GM18870 (cell line): ENCODE data around the gene XRCC6.
"Not testable (repeated sequence)": the region's sequence is repeated elsewhere in the genome, so short reads cannot be mapped to it uniquely, and the experiment has no call there.

Experiments
- ATAC-seq: cut with Tn5 transposase; IDR thresholded peaks from one replicate; pipeline ENCODE4 v1.9.1; 2021; ENCODE audit warnings: moderate library complexity; ENCODE audit not compliant: unreplicated experiment

Gene XRCC6

GRCh38 chr22:41683052-41683451 is 62.0 kb downstream of the XRCC6 start:
- no peak for ATAC-seq

- no peak for ATAC-seq
Measured at GRCh38 chr22:41683616-41684015, 62.5 kb downstream of the XRCC6 start.

GRCh38 chr22:41684194-41684593 is 63.1 kb downstream of the XRCC6 start:
- no peak for ATAC-seq

GRCh38 chr22:41686890-41687289 is 65.8 kb downstream of the XRCC6 start:
- ATAC-seq = not testable (repeated sequence)

GRCh38 chr22:41687901-41688364 is 66.8 kb downstream of the XRCC6 start:
- no peak for ATAC-seq

- ATAC-seq = peak; percentile 86
Measured at GRCh38 chr22:41688365-41689211, 67.5 kb downstream of the XRCC6 start, which contains the start of gene SNU13. SNU13 (minus strand) TSS chr22:41688867; CDS start chr22:41688796, 71 bp downstream.

- no peak for ATAC-seq
Measured at GRCh38 chr22:41690476-41690875, 69.4 kb downstream of the XRCC6 start.

- ATAC-seq = no peak
Measured at GRCh38 chr22:41695211-41695610, 74.1 kb downstream of the XRCC6 start.

GRCh38 chr22:41696703-41697102 is 75.6 kb downstream of the XRCC6 start:
- ATAC-seq = no peak

- ATAC-seq = no peak
Measured at GRCh38 chr22:41697126-41697775, 76.2 kb downstream of the XRCC6 start.

- no peak for ATAC-seq
Measured at GRCh38 chr22:41699264-41700107, 78.4 kb downstream of the XRCC6 start, which contains the start of gene MEI1. MEI1 (plus strand) TSS chr22:41699503; CDS start chr22:41699539, 36 bp downstream.

- ATAC-seq = no peak
Measured at GRCh38 chr22:41700108-41700364, 78.9 kb downstream of the XRCC6 start.

GRCh38 chr22:41702763-41703162 is 81.7 kb downstream of the XRCC6 start:
- no peak for ATAC-seq

GRCh38 chr22:41709341-41709740 is 88.2 kb downstream of the XRCC6 start:
- ATAC-seq = no peak

GRCh38 chr22:41713004-41713403 is 91.9 kb downstream of the XRCC6 start:
- no peak for ATAC-seq
